COR-L47 (cell line): Measurements from ENCODE around the gene IQCF6.
"Not testable (repeated sequence)": the region's sequence is repeated elsewhere in the genome, so short reads cannot be mapped to it uniquely, and the experiment has no call there.

Experiments used
- DNase-seq: peaks from one replicate; lab custom pipeline; 2025; lab: John Stamatoyannopoulos, UW

IQCF6 gene

DNA sequence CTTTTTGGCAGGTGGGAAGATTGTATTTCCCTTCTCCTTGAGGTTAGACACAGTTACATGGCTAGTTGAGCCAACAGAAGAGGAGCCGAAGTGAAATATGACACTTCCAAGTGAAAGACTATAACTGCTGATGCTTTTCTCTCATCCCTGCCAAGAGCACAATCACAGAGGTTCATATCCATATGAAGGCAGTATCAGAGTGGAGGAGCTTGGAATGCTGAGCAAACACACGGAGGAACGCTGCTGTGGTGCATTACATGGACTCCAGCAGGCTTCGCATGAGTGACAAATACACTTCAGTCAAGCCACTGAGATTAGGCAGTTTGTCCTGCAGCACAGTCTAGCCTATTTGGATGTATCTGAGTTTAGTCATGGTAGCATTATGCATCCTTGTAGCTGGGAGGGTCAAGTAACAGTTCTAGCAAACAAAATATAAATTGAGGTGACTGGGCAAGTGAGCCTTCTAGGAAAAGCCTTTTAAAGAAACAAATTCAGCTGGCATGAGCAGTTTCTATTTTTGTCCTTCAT, 5.4 kb downstream of the IQCF6 start:
- DNase-seq, result no peak

DNA sequence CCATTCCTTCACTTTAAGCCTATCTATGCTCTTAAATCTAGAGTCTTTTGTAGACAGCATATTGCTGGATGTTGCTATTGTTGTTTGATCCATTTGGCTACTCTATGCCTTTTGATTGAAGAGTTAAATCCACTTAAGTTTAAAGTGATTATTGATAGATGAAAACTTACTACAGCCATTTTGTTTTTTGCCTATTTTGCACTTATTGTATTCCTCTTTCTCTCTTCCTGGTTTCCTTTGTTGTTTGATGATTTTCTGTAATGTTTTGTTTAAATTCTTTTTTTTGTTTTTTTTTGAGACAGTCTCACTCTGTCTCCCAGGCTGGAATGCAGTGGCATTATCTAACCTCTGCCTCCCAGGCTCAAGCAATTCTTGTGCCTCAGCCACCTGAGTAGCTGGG, 19.8 kb downstream of the IQCF6 start:
- no peak for DNase-seq

DNA sequence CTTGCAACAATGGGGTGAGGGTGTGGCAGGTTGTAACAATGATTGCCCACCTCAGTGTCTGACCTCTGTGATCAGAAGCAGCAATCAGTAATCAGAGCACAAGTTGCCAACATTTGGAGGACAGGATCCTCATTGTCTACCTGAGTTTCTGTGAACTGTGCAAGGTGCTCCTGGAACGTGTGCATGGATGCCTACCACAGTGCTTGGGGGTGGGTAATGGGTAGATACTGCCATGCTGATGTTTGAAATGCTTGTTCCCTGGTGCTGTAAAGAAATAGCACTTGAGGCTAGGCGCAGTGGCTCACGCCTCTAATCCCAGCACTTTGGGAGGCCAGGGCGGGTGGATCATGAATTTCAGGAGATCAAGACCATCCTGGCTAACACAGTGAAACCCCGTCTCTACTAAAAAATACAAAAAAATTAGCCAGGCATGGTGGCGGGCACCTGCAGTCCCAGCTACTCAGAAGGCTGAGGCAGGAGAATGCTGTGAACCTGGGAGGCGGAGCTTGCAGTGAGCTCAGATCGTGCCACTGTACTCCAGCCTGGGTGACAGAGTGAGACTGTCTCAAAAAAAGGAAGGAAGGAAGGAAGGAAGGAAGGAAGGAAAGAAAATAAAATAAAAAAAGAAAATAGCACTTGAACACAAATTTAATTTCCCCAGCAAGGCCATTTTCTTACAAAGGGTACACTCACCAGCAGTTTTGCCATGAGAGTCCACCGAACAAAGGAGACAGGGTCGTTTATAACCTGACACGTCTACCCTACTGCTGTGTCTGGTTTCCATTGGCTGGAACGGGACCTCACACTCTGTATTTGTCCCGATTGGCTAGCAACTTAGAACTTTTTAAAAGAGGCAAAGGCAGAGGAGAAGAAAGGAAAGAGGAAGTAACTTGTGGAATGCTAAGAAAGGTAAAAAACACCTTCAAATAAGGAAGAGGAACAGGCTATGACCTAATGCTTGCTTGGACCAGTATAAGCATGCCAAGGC, 25.0 kb downstream of the IQCF6 start:
- not testable (repeated sequence) for DNase-seq

DNA sequence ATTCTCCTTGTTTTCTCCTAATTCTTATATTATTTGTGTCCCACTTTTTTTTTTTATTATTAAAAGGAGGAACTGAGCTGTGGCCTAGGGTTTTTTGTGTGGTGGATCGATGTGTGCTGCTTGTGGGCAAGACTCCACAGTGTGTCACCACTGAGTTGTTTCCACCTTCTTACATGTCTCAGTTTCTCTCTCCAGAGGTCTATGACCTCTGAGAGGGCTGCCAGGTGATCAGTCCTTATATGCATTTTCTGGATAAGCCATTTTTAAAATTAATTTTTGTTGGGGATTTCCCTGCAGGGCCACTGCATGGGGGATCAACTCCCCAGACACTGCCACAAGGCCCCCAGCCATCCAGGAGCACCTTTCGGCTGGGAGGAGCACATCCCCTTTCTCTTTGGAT, 27.8 kb downstream of the IQCF6 start:
- DNase-seq, result no peak

DNA sequence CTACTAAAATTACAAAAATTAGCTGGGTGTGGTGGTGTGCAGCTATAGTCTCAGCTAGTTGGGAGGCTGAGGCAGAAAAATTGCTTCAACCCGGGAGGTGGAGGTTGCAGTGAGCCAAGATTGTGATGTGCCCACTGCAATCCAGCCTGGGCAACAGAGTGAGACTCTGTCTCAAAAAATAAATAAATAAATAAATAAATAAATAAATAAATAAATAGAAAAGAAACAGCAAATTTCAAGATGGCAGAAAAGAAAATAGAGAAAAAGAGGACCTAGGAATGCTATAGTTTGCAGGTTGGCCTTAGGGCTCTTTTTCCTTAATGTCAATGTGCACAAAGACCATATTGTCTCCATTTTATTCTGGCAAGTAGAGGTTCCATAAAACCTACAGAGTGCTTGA, 28.2 kb downstream of the IQCF6 start:
- no peak for DNase-seq

DNA sequence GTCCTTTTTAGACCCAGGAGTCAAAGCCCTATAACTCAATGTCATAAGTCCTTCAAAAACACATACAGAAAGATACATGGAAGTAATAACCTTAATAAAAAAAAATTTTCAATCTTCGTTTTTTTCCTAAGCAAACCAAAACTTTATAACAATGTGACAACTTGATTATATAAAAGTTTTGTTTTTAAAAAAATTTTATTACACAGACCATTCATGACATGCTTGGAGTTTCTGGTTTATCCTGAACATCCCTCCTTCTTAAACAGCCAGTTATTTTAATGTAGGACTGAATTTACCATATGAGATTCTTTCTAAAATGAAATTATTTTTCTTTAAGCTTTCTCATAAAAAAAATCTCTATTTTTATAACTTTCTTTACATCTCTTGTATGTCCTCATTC, 30.7 kb downstream of the IQCF6 start:
- DNase-seq, result no peak

DNA sequence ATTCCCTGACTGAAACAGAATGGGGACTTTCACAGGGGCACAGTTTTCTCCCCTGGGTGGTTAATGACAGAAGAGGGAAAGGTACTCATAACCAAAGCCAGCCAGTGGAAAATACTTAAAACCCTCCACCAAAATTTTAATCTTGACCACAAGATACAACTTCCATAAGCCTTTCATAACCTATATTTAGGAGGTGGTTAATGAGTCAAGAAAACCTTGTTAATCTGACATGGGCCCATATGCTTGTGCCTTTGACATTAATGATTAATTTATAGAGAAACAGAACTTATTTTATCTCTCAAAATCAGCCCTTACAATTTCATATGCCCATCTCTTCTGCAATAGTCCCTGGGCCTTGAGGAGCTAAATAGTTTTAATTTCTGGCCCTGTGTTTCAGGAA, 31.2 kb downstream of the IQCF6 start:
- DNase-seq, result no peak

DNA sequence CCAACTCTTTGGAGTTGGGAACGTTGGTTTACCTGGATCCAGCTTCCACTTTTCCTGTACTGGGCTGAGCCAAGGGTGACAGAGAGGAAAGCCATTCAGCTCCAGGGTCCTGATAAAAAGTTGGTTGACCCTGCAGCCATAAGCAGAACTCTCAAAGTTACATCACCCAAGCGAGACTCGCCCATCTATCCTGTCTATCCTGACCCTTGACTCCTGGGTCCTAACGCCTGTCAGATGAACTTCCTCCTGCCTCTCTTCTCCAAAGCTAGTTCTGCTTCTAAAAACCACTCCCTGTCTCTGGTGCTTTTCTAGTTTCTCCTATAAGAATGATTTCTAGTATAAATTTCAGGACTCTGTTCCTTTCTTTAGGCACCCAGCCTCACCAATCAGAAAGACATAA, 36.1 kb downstream of the IQCF6 start:
- not testable (repeated sequence) for DNase-seq

DNA sequence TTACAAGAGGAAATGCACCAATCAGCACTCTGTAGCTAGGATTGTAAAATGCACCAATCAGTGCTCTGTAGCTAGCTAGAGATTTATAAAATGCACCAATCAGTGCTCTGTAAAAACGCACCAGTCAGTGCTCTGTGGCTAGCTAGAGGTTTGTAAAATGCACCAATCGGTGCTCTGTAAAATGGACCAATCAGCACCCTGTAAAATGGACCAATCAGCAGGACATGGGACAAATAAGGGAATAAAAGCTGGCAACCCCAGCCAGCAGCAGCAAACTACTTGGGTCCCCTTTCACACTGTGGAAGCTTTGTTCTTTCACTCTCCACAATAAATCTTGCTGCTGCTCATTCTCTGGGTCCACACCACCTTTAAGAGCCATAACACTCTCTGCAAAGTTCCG, 36.7 kb downstream of the IQCF6 start:
- DNase-seq, result not testable (repeated sequence)

DNA sequence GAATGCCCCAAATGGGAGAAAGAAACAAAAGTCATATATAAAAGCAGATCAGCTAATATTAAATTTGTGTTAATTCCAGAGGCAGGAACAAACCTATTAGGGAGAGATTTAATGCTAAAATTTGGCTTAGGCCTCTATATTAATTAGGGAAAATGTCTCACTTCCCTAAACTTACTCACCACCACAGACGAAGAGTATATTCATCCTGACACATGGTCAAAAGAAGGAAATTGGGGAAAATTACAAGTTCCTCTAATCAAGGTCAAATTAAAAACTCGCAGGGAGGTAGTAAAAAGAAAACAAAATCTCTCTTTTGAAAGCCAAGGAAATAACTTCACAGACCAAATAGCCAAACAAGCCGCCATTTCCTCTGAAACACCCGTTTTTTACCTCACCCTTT, 39.9 kb downstream of the IQCF6 start:
- no peak for DNase-seq

DNA sequence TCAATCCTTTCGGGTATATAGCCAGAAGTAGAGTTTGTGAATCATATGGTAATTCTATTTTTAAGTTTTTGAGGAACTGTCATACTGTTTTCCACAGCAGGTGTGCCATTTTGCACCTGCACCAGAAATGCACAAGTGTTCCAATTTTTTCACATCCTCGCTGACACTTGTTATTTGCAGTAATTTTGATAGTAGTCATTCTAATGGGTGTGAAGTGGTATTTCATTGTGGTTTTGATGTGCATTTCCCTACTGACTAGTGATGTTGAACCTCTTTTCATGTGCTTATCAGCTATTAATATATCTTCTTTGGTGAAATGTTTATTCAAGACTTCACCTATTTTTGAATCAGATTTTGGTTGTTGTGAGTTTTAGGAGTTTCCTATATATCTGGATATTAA, 43.1 kb downstream of the IQCF6 start:
- no peak for DNase-seq

DNA sequence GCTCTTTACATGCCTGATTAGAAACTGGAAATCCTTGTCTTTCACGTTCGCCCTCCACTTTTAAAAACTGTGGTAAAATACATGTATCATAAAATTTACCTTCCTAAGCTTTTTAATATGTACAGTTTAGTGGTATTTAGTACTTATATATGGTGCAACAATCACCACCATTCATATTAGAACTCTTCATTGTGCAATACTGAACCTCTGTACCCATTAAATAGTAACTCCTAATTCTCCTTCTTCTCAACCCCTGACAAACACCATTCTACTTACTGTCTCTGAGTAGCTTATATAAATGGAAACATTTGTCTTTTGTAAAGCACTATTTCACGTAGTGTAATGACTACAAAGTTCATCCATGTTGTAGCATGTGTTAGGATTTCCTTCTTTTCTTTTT, 44.0 kb downstream of the IQCF6 start:
- DNase-seq, result no peak

DNA sequence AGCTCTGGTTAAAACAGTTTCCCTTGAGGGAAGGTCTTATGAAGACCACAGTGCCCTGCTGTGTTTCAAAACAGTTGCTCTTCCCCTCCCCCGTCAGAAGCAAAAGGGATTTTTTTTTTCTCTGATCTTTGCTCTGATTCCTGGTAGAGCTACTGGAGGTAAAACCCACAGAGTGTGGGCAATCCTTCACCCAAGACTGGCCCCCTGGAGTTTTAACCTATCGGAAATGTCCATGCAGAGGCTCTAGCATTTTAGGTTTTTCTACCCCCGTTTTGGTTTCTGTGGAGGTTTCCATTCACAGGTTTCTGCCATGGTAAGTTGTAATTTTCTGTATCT, 44.5 kb downstream of the IQCF6 start:
- no peak for DNase-seq

DNA sequence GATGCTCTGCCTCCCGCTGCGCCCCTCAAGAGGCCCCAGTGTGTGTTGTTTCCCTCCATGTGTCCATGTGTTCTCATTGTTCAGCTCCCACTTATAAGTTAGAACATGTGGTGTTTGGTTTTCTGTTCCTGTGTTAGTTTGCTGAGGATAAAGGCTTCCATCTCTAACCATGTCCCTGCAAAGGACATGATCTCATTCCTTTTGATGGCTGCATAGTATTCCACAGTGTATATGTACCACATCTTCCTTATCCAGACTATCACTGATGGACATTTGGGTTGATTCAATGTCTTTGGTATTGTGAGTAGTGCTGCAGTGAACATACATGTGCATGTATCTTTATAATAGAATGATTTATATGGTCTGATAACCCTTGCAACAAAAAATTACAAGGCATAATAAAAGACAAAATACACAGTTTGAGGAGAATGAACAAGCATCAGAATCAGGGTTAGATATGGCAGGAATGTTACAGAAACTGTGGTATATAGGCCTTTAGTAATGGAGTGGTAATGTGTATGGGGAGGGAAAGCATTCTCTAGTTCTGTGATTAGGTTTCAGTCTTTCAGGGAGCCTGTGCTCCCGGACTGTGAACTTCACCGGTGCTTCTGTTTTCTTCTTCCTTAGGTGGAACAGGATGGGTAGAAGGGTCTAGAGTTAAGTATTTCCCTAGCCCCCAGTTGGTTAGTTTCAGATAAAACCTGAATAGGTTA, 45.0 kb downstream of the IQCF6 start:
- no peak for DNase-seq

DNA sequence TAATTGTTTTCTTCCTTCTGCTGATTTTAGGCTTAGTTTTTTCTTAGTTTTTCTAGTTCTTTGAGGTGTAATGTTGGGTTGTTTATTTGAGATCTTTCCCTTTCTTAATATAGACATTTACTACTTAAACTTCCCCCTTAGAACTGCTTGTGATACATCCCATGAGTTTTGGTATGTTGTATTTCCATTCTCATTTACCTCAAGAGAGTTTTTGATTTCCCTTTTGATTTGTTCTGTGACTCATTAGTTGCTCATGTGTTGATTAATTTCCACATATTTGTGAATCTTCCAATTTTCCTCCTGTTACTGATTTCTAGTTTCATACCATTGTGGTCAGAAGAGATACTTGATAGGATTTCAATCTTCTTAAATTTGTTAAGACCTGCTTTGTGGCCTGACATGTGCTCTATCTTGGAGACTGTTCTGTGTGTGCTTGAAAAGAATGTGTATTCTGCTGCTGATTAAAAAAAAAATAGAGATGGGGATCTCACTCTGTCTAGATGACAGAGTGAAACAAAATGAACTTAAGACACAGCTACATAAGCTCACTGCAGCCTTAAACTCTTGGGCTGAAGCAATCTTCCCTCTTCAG, 49.9 kb downstream of the IQCF6 start:
- no peak for DNase-seq
